HepG2 (cell line): ENCODE measurements around the gene NINJ2. TPM values are rescaled to one million over a fixed set of nuclear protein-coding genes. Genes with fewer than 3 reads are reported as not detected.

Source experiments
- ATAC-seq: fragments of 200-7000 bp; cut with Tn5 transposase; 3 replicates; pipeline ENCODE4 v1.9.1; 2020; ENCODE audit warnings: mild to moderate bottlenecking, moderate library complexity
- BruUV-seq: library from RNA; stranded (reverse); fragments of 400-500 nt; replicated peaks from 2 replicates; lab custom pipeline; 2021; lab: Mats Ljungman, UMichigan
- CTCF ChIA-PET: fragments of 300-600 bp; formaldehyde crosslinking; extraction: SDS; loops from one replicate; lab custom pipeline; 2021; ENCODE audit warnings: low total read pairs, inconsistent platforms, low intra/inter-chr PET ratio; lab: Yijun Ruan, JAX
- POLR2A ChIA-PET: fragments of 350-600 bp; sonication (Branson Sonifier 250); formaldehyde crosslinking; loops from one replicate; lab custom pipeline; 2020; ENCODE audit warnings: antibody characterized with exemption, inconsistent platforms; lab: Yijun Ruan, JAX
- DNase-seq: peaks from one replicate; pipeline ENCODE4 v3.0.0-alpha.2; 2015; ENCODE audit warnings: low spot score
- FAIRE-seq: peaks from 3 replicates; lab custom pipeline; 2011; peaks lifted over from hg19 to GRCh38; lab: Jason Lieb, UNC
- H2AFZ ChIP-seq: one replicate; pipeline ENCODE4 v1.6.1; 2011; ENCODE audit warnings: low read length, inconsistent platforms
- H3K27ac ChIP-seq: fragments of 300-600 bp; 3 replicates; pipeline ENCODE4 v1.8.0; 2011; ENCODE audit warnings: mixed run types, mild to moderate bottlenecking, mixed read lengths, low read length, inconsistent platforms; ENCODE audit not compliant: insufficient read depth; ENCODE audit errors: extremely low read length
- H3K27me3 ChIP-seq, 2 experiments: fragments of 200-600 bp in 1 of 2; 2 replicates in 1 of 2; 3 replicates in 1 of 2; pipeline versions ENCODE4 v1.6.0 to v1.8.0; 2011; ENCODE audit warnings: low read length in 2 of 2, mild to moderate bottlenecking in 2 of 2, moderate library complexity in 2 of 2, inconsistent platforms in 1 of 2; ENCODE audit not compliant: insufficient read depth in 2 of 2, control insufficient read depth in 1 of 2
- H3K36me3 ChIP-seq, 2 experiments: fragments of 200-600 bp in 1 of 2; replicated peaks in 1 of 2; 2 replicates in 1 of 2; 3 replicates in 1 of 2; pipeline versions ENCODE4 v1.5.1 to v1.8.0; 2011; ENCODE audit warnings: low read length in 2 of 2, inconsistent platforms in 1 of 2; ENCODE audit not compliant: insufficient read depth in 2 of 2, control insufficient read depth in 1 of 2
- H3K4me1 ChIP-seq: 2 replicates; pipeline ENCODE4 v1.5.1; 2012; ENCODE audit warnings: low read length, inconsistent platforms; ENCODE audit not compliant: insufficient read depth
- H3K4me2 ChIP-seq: 2 replicates; pipeline ENCODE4 v1.6.0; 2011; ENCODE audit warnings: low read depth, low read length, inconsistent platforms
- H3K4me3 ChIP-seq, 3 experiments: fragments of 200-600 bp in 1 of 3; sonication (generic), shearing (Covaris generic) in 1 of 3; replicated peaks in 1 of 3; 2 replicates each; pipeline ENCODE4 v1.5.1; 2011 to 2016; ENCODE audit warnings: low read length in 3 of 3, inconsistent platforms in 2 of 3, low read depth in 2 of 3, mild to moderate bottlenecking in 2 of 3, control low read depth in 1 of 3, mixed read lengths in 1 of 3; ENCODE audit not compliant: insufficient read depth in 1 of 3
- H3K79me2 ChIP-seq: one replicate; pipeline ENCODE4 v1.6.1; 2011; ENCODE audit warnings: low read length, inconsistent platforms; ENCODE audit not compliant: insufficient read depth
- H3K9ac ChIP-seq: 2 replicates; pipeline ENCODE4 v1.6.0; 2011; ENCODE audit warnings: mild to moderate bottlenecking, low read depth, low read length, inconsistent platforms; ENCODE audit not compliant: insufficient read depth
- H3K9me3 ChIP-seq: 2 replicates; pipeline ENCODE4 v1.5.1; 2012; ENCODE audit warnings: mild to moderate bottlenecking, low read length
- H4K20me1 ChIP-seq: 2 replicates; pipeline ENCODE4 v1.6.0; 2011; ENCODE audit warnings: inconsistent platforms, mild to moderate bottlenecking, low read length, moderate library complexity; ENCODE audit not compliant: insufficient read depth
- WGBS: methylation state at CpG from one replicate; pipeline ENCODE4 v1.1.6; 2017; ENCODE audit warnings: low lambda C conversion rate; 5-methylcytosine and 5-hydroxymethylcytosine counted together
- in situ Hi-C: cut with HindIII; loops from 2 replicates; pipeline ENCODE4 v1.10.0; 2017; ENCODE audit warnings: low pct_unique_long_range_greater_than_20kb; ENCODE audit not compliant: extremely low pct_ligation_motif_present
- intact Hi-C: fragments of 100-400 bp; cut with micrococcal nuclease; formaldehyde crosslinking; loops from one replicate; pipeline ENCODE4 v1.10.0; 2022; ENCODE audit not compliant: unreplicated experiment
- polyA plus RNA-seq, 8 experiments: library from polyadenylated mRNA; depleted of rRNA in 3 of 8; stranded (reverse) in 7 of 8; unstranded in 1 of 8; fragments of >200 nt; fragmentation: Illumina TruSeq in 4 of 8; extraction: Trizol in 4 of 8; gene quantifications; 2 replicates each; pipeline versions ENCODE4 v1.2.1 to v1.2.3, GENCODE V29; 2011 to 2016; ENCODE audit warnings: low read depth in 4 of 8, missing spikeins in 1 of 8, mixed read lengths in 1 of 8; ENCODE audit not compliant: insufficient read depth in 1 of 8
- total RNA-seq, 5 experiments: library from RNA; depleted of rRNA; stranded (reverse); fragments of >200 nt; fragmentation: Illumina TruSeq; extraction: Trizol; gene quantifications; 2 replicates each; pipeline ENCODE4 v1.2.3, GENCODE V29; 2016; ENCODE audit warnings: low read depth in 1 of 5
- TF ChIP-seq, protein P1 (sequence below): sonication (generic); formaldehyde crosslinking; IDR thresholded peaks from 2 replicates; pipeline ENCODE4 v1.5.1; 2020; ENCODE audit warnings: mild to moderate bottlenecking, missing genetic modification reagents, moderate library complexity
- TF ChIP-seq, protein P2 (sequence below): sonication (generic); formaldehyde crosslinking; IDR thresholded peaks from 2 replicates; pipeline ENCODE4 v1.4.0; 2020; ENCODE audit warnings: missing genetic modification reagents
- TF ChIP-seq, protein P3 (sequence below): sonication (generic); formaldehyde crosslinking; IDR thresholded peaks from 2 replicates; pipeline ENCODE4 v1.5.1; 2020; ENCODE audit warnings: missing genetic modification reagents, mild to moderate bottlenecking, borderline replicate concordance

Gene NINJ2
- total and polyA plus RNA-seq, 2 of the 13 experiments (the other 11 are each of a cell fraction or from before 2014, with no cell fraction given): 0.62 to 3.8 TPM

DNA sequence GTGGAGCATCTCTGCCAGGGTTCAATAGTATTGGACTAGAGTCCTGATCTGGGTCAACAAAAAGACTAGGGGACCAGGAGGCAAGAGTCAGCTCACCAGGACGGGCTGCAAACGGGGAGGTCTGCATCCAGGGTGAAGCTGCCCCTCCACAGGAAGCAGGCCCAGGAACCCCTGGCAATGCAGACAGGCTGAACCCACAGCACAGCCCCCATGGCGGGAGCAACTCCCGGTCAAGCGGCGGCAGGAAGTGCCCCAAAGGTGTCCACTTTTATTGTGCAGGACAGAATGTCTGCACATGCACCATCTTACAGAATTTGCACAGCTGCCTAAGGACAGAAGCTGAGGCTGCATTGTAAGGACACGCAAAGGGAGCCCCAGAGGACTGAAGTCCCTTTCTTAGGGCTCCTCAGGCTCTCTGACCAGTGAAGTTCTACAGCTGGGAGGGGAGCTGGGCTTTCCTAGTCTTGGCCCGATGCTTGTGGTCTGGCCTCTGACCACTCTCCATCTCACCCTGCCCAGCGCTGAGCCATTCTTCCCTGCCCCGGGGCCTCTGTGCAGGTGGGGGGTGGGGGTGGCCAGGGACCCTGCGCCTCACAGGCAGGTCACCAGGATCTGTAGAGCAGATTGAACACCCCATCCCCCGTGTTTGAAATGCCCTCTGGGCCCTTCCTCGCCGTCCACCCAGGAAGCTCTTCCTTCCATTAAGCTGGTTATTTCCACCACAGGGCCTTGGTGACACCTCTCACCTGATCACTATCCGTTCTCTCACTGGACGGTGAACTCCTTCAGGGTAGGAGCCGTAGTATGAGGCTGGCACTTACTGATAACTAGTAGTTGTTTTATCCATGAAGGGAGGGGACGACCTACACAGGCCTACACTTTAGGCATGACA lies 75.9 kb downstream of the NINJ2 start:
- ChIA-PET CTCF (no interaction called here), POLR2A (interaction anchor here (0.6 to 2.1 kb wide), 2 partner anchors 11 to 12 kb away, joined by 3 to 23 read pairs; no protein-coding TSS in a partner anchor)
- Histone ChIP-seq H3K79me2 (no peaks in the 10 kb centered on the region), H2AFZ (no peak overlapping the region), H3K4me3 (no peak overlapping the region), H3K4me1 (peaks cover 84% of the 10 kb centered on the region), H3K36me3 (no peaks in the 10 kb centered on the region), H3K9me3 (no peaks in the 10 kb centered on the region), H4K20me1 (no peaks in the 10 kb centered on the region), H3K27ac (peak overlapping the region; percentile 2), H3K27me3 (no peaks in the 10 kb centered on the region), H3K4me2 (no peak overlapping the region), H3K9ac (no peak overlapping the region)
- BruUV-seq: no TSS peak
- WGBS: 88% methylated on average over 14 of the region's 18 CpGs
- FAIRE-seq (no peak), ATAC-seq (no peak), DNase-seq (no peak)
- intact Hi-C loops (no loop called here), in situ Hi-C loops (no loop called here)
- TF ChIP-seq, protein P1, sequence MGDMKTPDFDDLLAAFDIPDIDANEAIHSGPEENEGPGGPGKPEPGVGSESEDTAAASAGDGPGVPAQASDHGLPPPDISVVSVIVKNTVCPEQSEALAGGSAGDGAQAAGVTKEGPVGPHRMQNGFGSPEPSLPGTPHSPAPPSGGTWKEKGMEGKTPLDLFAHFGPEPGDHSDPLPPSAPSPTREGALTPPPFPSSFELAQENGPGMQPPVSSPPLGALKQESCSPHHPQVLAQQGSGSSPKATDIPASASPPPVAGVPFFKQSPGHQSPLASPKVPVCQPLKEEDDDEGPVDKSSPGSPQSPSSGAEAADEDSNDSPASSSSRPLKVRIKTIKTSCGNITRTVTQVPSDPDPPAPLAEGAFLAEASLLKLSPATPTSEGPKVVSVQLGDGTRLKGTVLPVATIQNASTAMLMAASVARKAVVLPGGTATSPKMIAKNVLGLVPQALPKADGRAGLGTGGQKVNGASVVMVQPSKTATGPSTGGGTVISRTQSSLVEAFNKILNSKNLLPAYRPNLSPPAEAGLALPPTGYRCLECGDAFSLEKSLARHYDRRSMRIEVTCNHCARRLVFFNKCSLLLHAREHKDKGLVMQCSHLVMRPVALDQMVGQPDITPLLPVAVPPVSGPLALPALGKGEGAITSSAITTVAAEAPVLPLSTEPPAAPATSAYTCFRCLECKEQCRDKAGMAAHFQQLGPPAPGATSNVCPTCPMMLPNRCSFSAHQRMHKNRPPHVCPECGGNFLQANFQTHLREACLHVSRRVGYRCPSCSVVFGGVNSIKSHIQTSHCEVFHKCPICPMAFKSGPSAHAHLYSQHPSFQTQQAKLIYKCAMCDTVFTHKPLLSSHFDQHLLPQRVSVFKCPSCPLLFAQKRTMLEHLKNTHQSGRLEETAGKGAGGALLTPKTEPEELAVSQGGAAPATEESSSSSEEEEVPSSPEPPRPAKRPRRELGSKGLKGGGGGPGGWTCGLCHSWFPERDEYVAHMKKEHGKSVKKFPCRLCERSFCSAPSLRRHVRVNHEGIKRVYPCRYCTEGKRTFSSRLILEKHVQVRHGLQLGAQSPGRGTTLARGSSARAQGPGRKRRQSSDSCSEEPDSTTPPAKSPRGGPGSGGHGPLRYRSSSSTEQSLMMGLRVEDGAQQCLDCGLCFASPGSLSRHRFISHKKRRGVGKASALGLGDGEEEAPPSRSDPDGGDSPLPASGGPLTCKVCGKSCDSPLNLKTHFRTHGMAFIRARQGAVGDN (CRISPR knock-in tag): peak; percentile 49
- TF ChIP-seq, protein P2, sequence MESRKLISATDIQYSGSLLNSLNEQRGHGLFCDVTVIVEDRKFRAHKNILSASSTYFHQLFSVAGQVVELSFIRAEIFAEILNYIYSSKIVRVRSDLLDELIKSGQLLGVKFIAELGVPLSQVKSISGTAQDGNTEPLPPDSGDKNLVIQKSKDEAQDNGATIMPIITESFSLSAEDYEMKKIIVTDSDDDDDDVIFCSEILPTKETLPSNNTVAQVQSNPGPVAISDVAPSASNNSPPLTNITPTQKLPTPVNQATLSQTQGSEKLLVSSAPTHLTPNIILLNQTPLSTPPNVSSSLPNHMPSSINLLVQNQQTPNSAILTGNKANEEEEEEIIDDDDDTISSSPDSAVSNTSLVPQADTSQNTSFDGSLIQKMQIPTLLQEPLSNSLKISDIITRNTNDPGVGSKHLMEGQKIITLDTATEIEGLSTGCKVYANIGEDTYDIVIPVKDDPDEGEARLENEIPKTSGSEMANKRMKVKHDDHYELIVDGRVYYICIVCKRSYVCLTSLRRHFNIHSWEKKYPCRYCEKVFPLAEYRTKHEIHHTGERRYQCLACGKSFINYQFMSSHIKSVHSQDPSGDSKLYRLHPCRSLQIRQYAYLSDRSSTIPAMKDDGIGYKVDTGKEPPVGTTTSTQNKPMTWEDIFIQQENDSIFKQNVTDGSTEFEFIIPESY (CRISPR knock-in tag): 0 out of 2 replicates have a peak, but pooled peaks have one; percentile 62
- TF ChIP-seq, protein P3, sequence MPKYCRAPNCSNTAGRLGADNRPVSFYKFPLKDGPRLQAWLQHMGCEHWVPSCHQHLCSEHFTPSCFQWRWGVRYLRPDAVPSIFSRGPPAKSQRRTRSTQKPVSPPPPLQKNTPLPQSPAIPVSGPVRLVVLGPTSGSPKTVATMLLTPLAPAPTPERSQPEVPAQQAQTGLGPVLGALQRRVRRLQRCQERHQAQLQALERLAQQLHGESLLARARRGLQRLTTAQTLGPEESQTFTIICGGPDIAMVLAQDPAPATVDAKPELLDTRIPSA (CRISPR knock-in tag): no peak
